Measurements from ENCODE around the gene TGIF2LX.
"Not testable (repeated sequence)": the region's sequence is repeated elsewhere in the genome, so short reads cannot be mapped to it uniquely, and the experiment has no call there.

- not testable (repeated sequence) for TF ChIP-seq CTCF, POLR2AphosphoS5, EP300, POLR2A (IDR thresholded peaks at IDR 0.05)
These were observed 21.4 kb downstream of the TGIF2LX start for GRCh38 chrX:89943077-89943476.

All from sigmoid colon (tissue), 4 donors.